Measurements from ENCODE around the gene TSTD2.
A peak's percentile ranks its signal among the peaks of the same experiment; 100 is the strongest.

The TSTD2 gene

GRCh38 chr9:97556721-97557605 lies 76.2 kb downstream of the TSTD2 start:
- no peak; the same call in 2 of the 3 replicates for ATAC-seq
- TF ChIP-seq ZNF565 (CRISPR knock-in tag; conservative IDR thresholded peaks at IDR 0.05; ENCODE audit: low read depth) (no peak), ESRRG (CRISPR knock-in tag; IDR thresholded peaks at IDR 0.05) (no peak), ARNTL (CRISPR knock-in tag; IDR thresholded peaks at IDR 0.05; ENCODE audit: borderline replicate concordance, low read depth) (no peak), SNAI2 (CRISPR knock-in tag; IDR thresholded peaks at IDR 0.05) (no peak), ZC3H10 (CRISPR knock-in tag; IDR thresholded peaks at IDR 0.05) (no peak), ISL1 (CRISPR knock-in tag; IDR thresholded peaks at IDR 0.05) (no peak), PPARA (CRISPR knock-in tag; IDR thresholded peaks at IDR 0.05; ENCODE audit: borderline replicate concordance) (no peak), CSRNP3 (CRISPR knock-in tag; IDR thresholded peaks at IDR 0.05) (no peak)
- TF ChIP-seq, protein P1, sequence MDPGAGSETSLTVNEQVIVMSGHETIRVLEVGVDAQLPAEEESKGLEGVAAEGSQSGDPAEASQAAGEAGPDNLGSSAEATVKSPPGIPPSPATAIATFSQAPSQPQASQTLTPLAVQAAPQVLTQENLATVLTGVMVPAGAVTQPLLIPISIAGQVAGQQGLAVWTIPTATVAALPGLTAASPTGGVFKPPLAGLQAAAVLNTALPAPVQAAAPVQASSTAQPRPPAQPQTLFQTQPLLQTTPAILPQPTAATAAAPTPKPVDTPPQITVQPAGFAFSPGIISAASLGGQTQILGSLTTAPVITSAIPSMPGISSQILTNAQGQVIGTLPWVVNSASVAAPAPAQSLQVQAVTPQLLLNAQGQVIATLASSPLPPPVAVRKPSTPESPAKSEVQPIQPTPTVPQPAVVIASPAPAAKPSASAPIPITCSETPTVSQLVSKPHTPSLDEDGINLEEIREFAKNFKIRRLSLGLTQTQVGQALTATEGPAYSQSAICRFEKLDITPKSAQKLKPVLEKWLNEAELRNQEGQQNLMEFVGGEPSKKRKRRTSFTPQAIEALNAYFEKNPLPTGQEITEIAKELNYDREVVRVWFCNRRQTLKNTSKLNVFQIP (CRISPR knock-in tag; IDR thresholded peaks at IDR 0.05; ENCODE audit: borderline replicate concordance, low read depth) = no peak
- TF ChIP-seq, protein P2, sequence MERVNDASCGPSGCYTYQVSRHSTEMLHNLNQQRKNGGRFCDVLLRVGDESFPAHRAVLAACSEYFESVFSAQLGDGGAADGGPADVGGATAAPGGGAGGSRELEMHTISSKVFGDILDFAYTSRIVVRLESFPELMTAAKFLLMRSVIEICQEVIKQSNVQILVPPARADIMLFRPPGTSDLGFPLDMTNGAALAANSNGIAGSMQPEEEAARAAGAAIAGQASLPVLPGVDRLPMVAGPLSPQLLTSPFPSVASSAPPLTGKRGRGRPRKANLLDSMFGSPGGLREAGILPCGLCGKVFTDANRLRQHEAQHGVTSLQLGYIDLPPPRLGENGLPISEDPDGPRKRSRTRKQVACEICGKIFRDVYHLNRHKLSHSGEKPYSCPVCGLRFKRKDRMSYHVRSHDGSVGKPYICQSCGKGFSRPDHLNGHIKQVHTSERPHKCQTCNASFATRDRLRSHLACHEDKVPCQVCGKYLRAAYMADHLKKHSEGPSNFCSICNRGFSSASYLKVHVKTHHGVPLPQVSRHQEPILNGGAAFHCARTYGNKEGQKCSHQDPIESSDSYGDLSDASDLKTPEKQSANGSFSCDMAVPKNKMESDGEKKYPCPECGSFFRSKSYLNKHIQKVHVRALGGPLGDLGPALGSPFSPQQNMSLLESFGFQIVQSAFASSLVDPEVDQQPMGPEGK (CRISPR knock-in tag; IDR thresholded peaks at IDR 0.05; ENCODE audit: borderline replicate concordance) = no peak

DNA sequence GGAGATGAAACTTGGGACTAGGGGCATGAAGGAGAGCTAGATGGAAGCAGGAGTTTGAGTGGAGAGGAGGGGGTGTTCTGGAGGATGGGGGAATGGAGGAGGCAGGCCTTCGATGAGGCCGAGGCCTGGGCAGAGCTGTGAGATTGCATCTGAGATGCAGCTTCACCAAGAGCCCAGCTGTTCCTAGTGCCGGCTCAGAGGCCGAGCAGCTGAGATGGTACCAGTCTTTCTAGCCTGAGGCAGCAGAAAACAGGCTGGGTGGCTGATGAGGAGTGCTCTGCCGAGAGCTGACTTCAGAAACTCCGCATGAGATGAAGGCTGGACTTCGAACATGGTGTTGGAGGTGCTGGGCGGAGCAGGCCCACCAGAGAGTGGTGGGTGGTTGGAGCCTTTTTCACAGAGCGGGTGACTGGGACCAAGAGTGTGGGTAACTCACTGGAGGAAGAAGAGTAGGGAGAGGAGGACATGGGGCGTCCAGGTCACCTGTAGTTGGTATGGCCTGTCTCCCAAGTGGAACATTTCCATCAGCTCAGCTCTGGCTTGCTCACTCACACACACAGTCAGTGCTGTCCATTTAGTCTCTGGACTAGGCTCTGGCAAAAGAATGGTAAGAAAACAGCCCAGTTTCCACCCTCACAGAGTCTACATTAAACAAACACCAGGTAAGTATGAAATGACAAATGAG lies 77.0 kb downstream of the TSTD2 start:
- TF ChIP-seq CREB5 (CRISPR knock-in tag; IDR thresholded peaks at IDR 0.05; ENCODE audit: low read depth) = no peak
- peak; percentile 21; the same call in 2 of the 3 replicates for ATAC-seq

- ATAC-seq = no peak
- TF ChIP-seq TCF4 (CRISPR knock-in tag; IDR thresholded peaks at IDR 0.05; ENCODE audit: borderline replicate concordance) = no peak
- no peak for TF ChIP-seq ESRRG (CRISPR knock-in tag; IDR thresholded peaks at IDR 0.05)
- TF ChIP-seq ISL1 (CRISPR knock-in tag; IDR thresholded peaks at IDR 0.05) = no peak
- TF ChIP-seq ZFP30 (CRISPR knock-in tag; IDR thresholded peaks at IDR 0.05) = no peak
Measured at GRCh38 chr9:97555164-97555563, 78.0 kb downstream of the TSTD2 start.

DNA sequence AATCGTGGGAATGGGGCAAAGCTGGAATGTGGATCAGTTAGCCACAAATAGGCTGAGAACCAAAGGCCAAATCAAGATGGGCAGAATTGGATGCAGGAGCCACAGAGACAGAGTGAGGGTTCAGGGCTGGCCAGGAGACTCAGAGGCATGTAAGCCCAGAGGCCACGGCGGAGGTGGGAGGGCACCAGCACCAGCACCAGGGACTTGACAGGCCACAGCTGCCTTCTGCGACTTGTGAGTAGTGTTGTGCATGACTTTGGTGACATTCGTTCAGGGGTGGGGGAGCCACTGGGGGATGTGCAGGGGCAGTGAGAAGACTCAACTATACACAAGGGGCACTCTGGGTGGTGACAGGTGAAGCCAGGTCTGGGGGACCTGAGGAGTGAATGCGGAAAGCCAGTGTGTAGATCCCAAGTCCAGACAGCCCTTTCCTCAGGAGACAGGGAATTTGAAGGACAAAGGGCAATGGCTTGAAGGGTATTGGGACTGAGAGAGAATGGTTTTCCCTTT lies 78.5 kb downstream of the TSTD2 start:
- ATAC-seq = no peak
- TF ChIP-seq TOX (CRISPR knock-in tag; IDR thresholded peaks at IDR 0.05; ENCODE audit: borderline replicate concordance) (no peak), ZNF70 (CRISPR knock-in tag; IDR thresholded peaks at IDR 0.05) (no peak), ZC3H10 (CRISPR knock-in tag; IDR thresholded peaks at IDR 0.05) (no peak), RARB (CRISPR knock-in tag; IDR thresholded peaks at IDR 0.05) (no peak), TCF4 (CRISPR knock-in tag; IDR thresholded peaks at IDR 0.05; ENCODE audit: borderline replicate concordance) (no peak), ZNF8 (CRISPR knock-in tag; IDR thresholded peaks at IDR 0.05) (no peak), ISL1 (CRISPR knock-in tag; IDR thresholded peaks at IDR 0.05) (no peak), SNAI2 (CRISPR knock-in tag; IDR thresholded peaks at IDR 0.05) (no peak), ZFP30 (CRISPR knock-in tag; IDR thresholded peaks at IDR 0.05) (no peak), PPARA (CRISPR knock-in tag; IDR thresholded peaks at IDR 0.05; ENCODE audit: borderline replicate concordance) (no peak)
- TF ChIP-seq, protein P2 (CRISPR knock-in tag; IDR thresholded peaks at IDR 0.05; ENCODE audit: borderline replicate concordance) = no peak
